CD14-positive monocyte (primary cell): ENCODE measurements around the gene MARCOL. TPM values are rescaled to one million over a fixed set of nuclear protein-coding genes. Genes with fewer than 3 reads are reported as not detected.

Experiments
- DNase-seq, 3 donors: peaks; one replicate each; pipeline ENCODE4 v3.0.0-alpha.2; 2011 to 2022
- H2AFZ ChIP-seq: 2 replicates; pipeline ENCODE4 v1.6.0; 2012; ENCODE audit warnings: mild to moderate bottlenecking, low read depth, low read length, inconsistent platforms; ENCODE audit not compliant: insufficient read depth, poor library complexity, severe bottlenecking
- H3K27ac ChIP-seq, 2 donors: 1 replicate in 1 of 2; 2 replicates in 1 of 2; pipeline ENCODE4 v1.5.1; 2012 to 2013; ENCODE audit warnings: low read length in 2 of 2, control low read depth in 1 of 2, inconsistent platforms in 1 of 2, low read depth in 1 of 2, mild to moderate bottlenecking in 1 of 2
- H3K27me3 ChIP-seq, 2 donors: one replicate each; pipeline versions ENCODE4 v1.6.0 to v1.6.1; 2011 to 2013; ENCODE audit warnings: low read length in 2 of 2; ENCODE audit not compliant: control insufficient read depth in 2 of 2, insufficient read depth in 2 of 2
- H3K36me3 ChIP-seq, 2 donors: replicated peaks in 1 of 2; 1 replicate in 1 of 2; 2 replicates in 1 of 2; pipeline versions ENCODE4 v1.5.1 to v1.6.1; 2012 to 2013; ENCODE audit warnings: low read length in 2 of 2, control low read depth in 1 of 2, inconsistent platforms in 1 of 2, mild to moderate bottlenecking in 1 of 2; ENCODE audit not compliant: insufficient read depth in 2 of 2, control insufficient read depth in 1 of 2
- H3K4me1 ChIP-seq, 2 donors: 1 replicate in 1 of 2; 2 replicates in 1 of 2; pipeline versions ENCODE4 v1.5.1 to v1.6.1; 2012 to 2013; ENCODE audit warnings: low read length in 2 of 2, control low read depth in 1 of 2, inconsistent platforms in 1 of 2, mild to moderate bottlenecking in 1 of 2, moderate library complexity in 1 of 2; ENCODE audit not compliant: insufficient read depth in 2 of 2, control insufficient read depth in 1 of 2
- H3K4me2 ChIP-seq: replicated peaks from 2 replicates; pipeline ENCODE3; 2012; ENCODE audit warnings: low read length, moderate library complexity, mild to moderate bottlenecking; ENCODE audit not compliant: poor library complexity, severe bottlenecking; ENCODE audit errors: extremely low read depth
- H3K4me3 ChIP-seq, 3 experiments: fragments of 200-600 bp in 1 of 3; sonication (generic) in 1 of 3; replicated peaks in 1 of 3; 1 replicate in 2 of 3; 2 replicates in 1 of 3; pipeline ENCODE4 v1.5.1; 2011 to 2013; ENCODE audit warnings: low read length in 3 of 3, mild to moderate bottlenecking in 3 of 3, control low read depth in 2 of 3, low read depth in 2 of 3, inconsistent platforms in 1 of 3, moderate library complexity in 1 of 3
- H3K79me2 ChIP-seq: 2 replicates; pipeline ENCODE4 v1.6.0; 2012; ENCODE audit warnings: mild to moderate bottlenecking, control low read depth, inconsistent platforms, low read length, moderate library complexity; ENCODE audit not compliant: insufficient read depth
- H3K9ac ChIP-seq: 2 replicates; pipeline ENCODE4 v1.6.0; 2017; ENCODE audit warnings: low read length, mild to moderate bottlenecking; ENCODE audit not compliant: insufficient read depth, poor library complexity, severe bottlenecking
- H3K9me3 ChIP-seq, 2 donors: replicated peaks in 1 of 2; 1 replicate in 1 of 2; 2 replicates in 1 of 2; pipeline versions ENCODE4 v1.5.1 to v1.6.1; 2012 to 2013; ENCODE audit warnings: low read length in 2 of 2, control low read depth in 1 of 2; ENCODE audit not compliant: control insufficient read depth in 1 of 2, insufficient read depth in 1 of 2
- H4K20me1 ChIP-seq: 2 replicates; pipeline ENCODE4 v1.6.0; 2012; ENCODE audit warnings: mild to moderate bottlenecking, low read length, control low read depth, moderate library complexity; ENCODE audit not compliant: insufficient read depth
- H3K27ac Mint-ChIP-seq, 7 donors: one replicate each; pipeline ENCODE4 v1.8.0; 2020; ENCODE audit warnings: mild to moderate bottlenecking in 7 of 7, mixed read lengths in 7 of 7, moderate library complexity in 6 of 7, inconsistent platforms in 2 of 7
- H3K27me3 Mint-ChIP-seq, 3 donors: one replicate each; pipeline ENCODE4 v1.8.0; 2021 to 2022; ENCODE audit warnings: low read depth in 3 of 3, mild to moderate bottlenecking in 3 of 3, mixed read lengths in 3 of 3, moderate library complexity in 3 of 3, inconsistent platforms in 1 of 3
- H3K36me3 Mint-ChIP-seq, 2 donors: one replicate each; pipeline ENCODE4 v1.8.0; 2020; ENCODE audit warnings: mixed read lengths in 2 of 2, inconsistent platforms in 1 of 2, mild to moderate bottlenecking in 1 of 2
- H3K4me1 Mint-ChIP-seq: one replicate; pipeline ENCODE4 v1.8.0; 2020; ENCODE audit warnings: mild to moderate bottlenecking, mixed read lengths
- H3K4me3 Mint-ChIP-seq, 2 donors: one replicate each; pipeline ENCODE4 v1.8.0; 2020; ENCODE audit warnings: mild to moderate bottlenecking in 2 of 2, mixed read lengths in 2 of 2, moderate library complexity in 1 of 2
- H3K9me3 Mint-ChIP-seq, 7 donors: one replicate each; pipeline ENCODE4 v1.8.0; 2020 to 2022; ENCODE audit warnings: mixed read lengths in 7 of 7, mild to moderate bottlenecking in 6 of 7, moderate library complexity in 6 of 7, inconsistent platforms in 2 of 7
- CTCF ChIP-seq: fragments of 200-600 bp; IDR thresholded peaks from one replicate; pipeline ENCODE4 v1.8.0; 2022; ENCODE audit warnings: antibody characterized with exemption, mild to moderate bottlenecking
- WGBS: methylation state at CpG from one replicate; pipeline ENCODE4 v1.1.5; 2013; ENCODE audit warnings: missing lambda C conversion rate; ENCODE audit not compliant: insufficient coverage; 5-methylcytosine and 5-hydroxymethylcytosine counted together
- intact Hi-C, 2 donors: fragments of 100-400 bp; cut with micrococcal nuclease; formaldehyde crosslinking; loops; one replicate each; pipeline versions ENCODE4 v1.15.0 to v1.15.1; 2023
- polyA plus RNA-seq, 3 donors: library from polyadenylated mRNA; depleted of rRNA in 1 of 3; unstranded in 2 of 3; stranded (reverse) in 1 of 3; fragments of 300-500 nt in 2 of 3; fragments of >200 nt in 1 of 3; fragmentation: Illumina TruSeq in 2 of 3; gene quantifications; 1 replicate in 2 of 3; 2 replicates in 1 of 3; pipeline ENCODE4 v1.2.3, GENCODE V29; 2012 to 2021

MARCOL gene
- polyA plus RNA-seq, 3 donors = not detected

- Histone ChIP-seq H3K27ac (no peak overlapping the region), H2AFZ (no peak overlapping the region), H3K4me2 (no peak overlapping the region), H3K36me3 (no peaks in the 10 kb centered on the region), H3K27me3 (no peaks in the 10 kb centered on the region), H3K79me2 (no peaks in the 10 kb centered on the region), H3K4me3 (no peak overlapping the region), H4K20me1 (no peaks in the 10 kb centered on the region), H3K4me1 (peaks cover 10% of the 10 kb centered on the region in 2 donors), H3K9me3 (no peaks in the 10 kb centered on the region), H3K9ac (no peak overlapping the region)
- H3K36me3 Mint-ChIP-seq = no peaks in the 10 kb centered on the region
- no peak overlapping the region for H3K4me3 Mint-ChIP-seq
- H3K9me3 Mint-ChIP-seq = no peaks in the 10 kb centered on the region
- WGBS = no CpG with 5 or more reads among the region's 1 CpG
- no peaks in the 10 kb centered on the region for H3K27me3 Mint-ChIP-seq
- no peak for TF ChIP-seq CTCF
- no peak for DNase-seq
- intact Hi-C loops = no loop called here
- H3K4me1 Mint-ChIP-seq = peaks cover 20% of the 10 kb centered on the region
- H3K27ac Mint-ChIP-seq = no peak overlapping the region
Observed at GRCh38 chr5:148193202-148193601, 45.1 kb upstream of the MARCOL start.

GRCh38 chr5:148201151-148201550 lies 37.2 kb upstream of the MARCOL start:
- intact Hi-C loops = no loop called here
- no peak for TF ChIP-seq CTCF
- H3K27ac ChIP-seq = peak overlapping the region in 1 of 2 donors; percentile 68
- peak in 2 of 3 donors; percentile 37 to 52 for DNase-seq
- H2AFZ ChIP-seq = peak overlapping the region; percentile 58
- H3K4me3 ChIP-seq = peak overlapping the region in 1 of 3 experiments; percentile 57
- no peaks in the 10 kb centered on the region for H4K20me1 ChIP-seq
- no peak overlapping the region for H3K9ac ChIP-seq
- Mint-ChIP-seq H3K27me3 (no peaks in the 10 kb centered on the region), H3K4me3 (peak overlapping the region; percentile 58 to 84), H3K27ac (peak overlapping the region; percentile 77 to 93 (median 89)), H3K36me3 (no peaks in the 10 kb centered on the region), H3K9me3 (no peaks in the 10 kb centered on the region), H3K4me1 (peaks cover 20% of the 10 kb centered on the region)
- H3K4me1 ChIP-seq = peaks cover 18 to 24% of the 10 kb centered on the region in 2 donors
- WGBS = no CpG with 5 or more reads among the region's 2 CpGs
- peak overlapping the region; percentile 63 for H3K4me2 ChIP-seq
- H3K9me3 ChIP-seq = no peaks in the 10 kb centered on the region
- no peaks in the 10 kb centered on the region for H3K36me3 ChIP-seq
- H3K27me3 ChIP-seq = no peaks in the 10 kb centered on the region
- H3K79me2 ChIP-seq = no peaks in the 10 kb centered on the region
